Upper lobe of right lung (tissue), 1 donor: ENCODE results near the gene RUNX1. TPM values are rescaled to one million over a fixed set of nuclear protein-coding genes. Genes with fewer than 3 reads are reported as not detected.

Experiments
- ATAC-seq: fragments of 200-7000 bp; cut with Tn5 transposase; one replicate; pipeline ENCODE4 v1.9.1; 2020; ENCODE audit warnings: mild to moderate bottlenecking, moderate library complexity
- DNase-seq: peaks from one replicate; pipeline ENCODE4 v3.0.0-alpha.2; 2020
- H3K27ac ChIP-seq: fragments of 200-600 bp; one replicate; pipeline ENCODE4 v1.8.0; 2022
- H3K27me3 ChIP-seq: fragments of 200-600 bp; one replicate; pipeline ENCODE4 v1.8.0; 2022; ENCODE audit warnings: mild to moderate bottlenecking
- H3K36me3 ChIP-seq: fragments of 200-600 bp; one replicate; pipeline ENCODE4 v1.8.0; 2022
- H3K4me1 ChIP-seq: fragments of 200-600 bp; one replicate; pipeline ENCODE4 v1.8.0; 2022
- H3K4me3 ChIP-seq: fragments of 200-600 bp; one replicate; pipeline ENCODE4 v1.8.0; 2022; ENCODE audit warnings: mild to moderate bottlenecking
- H3K9me3 ChIP-seq: fragments of 200-600 bp; one replicate; pipeline ENCODE4 v1.8.0; 2022
- CTCF ChIP-seq: fragments of 200-600 bp; IDR thresholded peaks from one replicate; pipeline ENCODE4 v1.8.0; 2022; ENCODE audit warnings: antibody characterized with exemption
- intact Hi-C: fragments of 100-400 bp; cut with DNase I; formaldehyde crosslinking; loops from one replicate; pipeline ENCODE4 v1.11.0; 2022
- total RNA-seq: library from RNA; stranded (reverse); fragmentation: NEBNext Ultra II Directional; extraction: Animal tissue kit (Norgen Biotek cat#: 25700); gene quantifications from one replicate; pipeline ENCODE4 v1.2.1, GENCODE V29; 2021
- donor health status: DM: no; HTN: yes; CAD: no; lungs with severe emphysema.

RUNX1 gene
- total RNA-seq, 1 donor from 2014 or later: 86.9 TPM

- TF ChIP-seq CTCF: no peak
- Histone ChIP-seq H3K4me3 (no peak overlapping the region), H3K9me3 (no peaks in the 10 kb centered on the region), H3K27me3 (no peaks in the 10 kb centered on the region), H3K27ac (peak overlapping the region; percentile 49), H3K4me1 (peaks cover 36% of the 10 kb centered on the region), H3K36me3 (peaks cover 58% of the 10 kb centered on the region)
- intact Hi-C loops: no loop called here
- peak; percentile 88 for DNase-seq
- ATAC-seq: peak; percentile 77
Observed at GRCh38 chr21:34877485-34878128, 171.5 kb downstream of the RUNX1 start.

- H3K27ac ChIP-seq: no peak overlapping the region
- no peak overlapping the region for H3K4me3 ChIP-seq
- H3K36me3 ChIP-seq: peaks cover 69% of the 10 kb centered on the region
- intact Hi-C loops: no loop called here
- no peaks in the 10 kb centered on the region for H3K27me3 ChIP-seq
- DNase-seq (no peak), ATAC-seq (no peak)
- H3K9me3 ChIP-seq: no peaks in the 10 kb centered on the region
- peaks cover 30% of the 10 kb centered on the region for H3K4me1 ChIP-seq
- TF ChIP-seq CTCF: no peak
Observed at GRCh38 chr21:34875830-34876229, 173.3 kb downstream of the RUNX1 start.

GRCh38 chr21:34874684-34875513 lies 174.2 kb downstream of the RUNX1 start:
- H3K9me3 ChIP-seq: no peaks in the 10 kb centered on the region
- no peak for TF ChIP-seq CTCF
- DNase-seq (no peak), ATAC-seq (no peak)
- H3K4me1 ChIP-seq: peaks cover 30% of the 10 kb centered on the region
- no peaks in the 10 kb centered on the region for H3K27me3 ChIP-seq
- H3K27ac ChIP-seq: peak overlapping the region; percentile 7
- H3K36me3 ChIP-seq: peaks cover 68% of the 10 kb centered on the region
- intact Hi-C loops: no loop called here
- no peak overlapping the region for H3K4me3 ChIP-seq

GRCh38 chr21:34871026-34871908 lies 177.8 kb downstream of the RUNX1 start:
- intact Hi-C loops: no loop called here
- H3K27me3 ChIP-seq: no peaks in the 10 kb centered on the region
- ATAC-seq: no peak
- DNase-seq: no peak
- H3K4me1 ChIP-seq: peaks cover 23% of the 10 kb centered on the region
- no peak overlapping the region for H3K4me3 ChIP-seq
- H3K27ac ChIP-seq: no peak overlapping the region
- TF ChIP-seq CTCF: no peak
- H3K9me3 ChIP-seq: no peaks in the 10 kb centered on the region
- H3K36me3 ChIP-seq: peaks cover 63% of the 10 kb centered on the region

- DNase-seq (no peak), ATAC-seq (no peak)
- Histone ChIP-seq H3K27ac (peak overlapping the region; percentile 71), H3K36me3 (peaks cover 63% of the 10 kb centered on the region), H3K4me1 (peaks cover 18% of the 10 kb centered on the region), H3K9me3 (no peaks in the 10 kb centered on the region), H3K27me3 (no peaks in the 10 kb centered on the region), H3K4me3 (no peak overlapping the region)
- intact Hi-C loops: no loop called here
- no peak for TF ChIP-seq CTCF
Observed at GRCh38 chr21:34870246-34870645, 178.9 kb downstream of the RUNX1 start.
